MM.1S (cell line): ENCODE results near the gene CORO1C.

Experiments
- DNase-seq: peaks from one replicate; pipeline ENCODE4 v3.0.0-alpha.2; 2015
- H2AFZ ChIP-seq: fragments of 300-600 bp; sonication (generic); 2 replicates; pipeline ENCODE4 v1.6.0; 2016; ENCODE audit warnings: antibody characterized with exemption, low read length
- H3F3A ChIP-seq: fragments of 300-600 bp; sonication (generic); 2 replicates; pipeline ENCODE4 v1.6.1; 2016; ENCODE audit warnings: mild to moderate bottlenecking, antibody characterized with exemption, low read length, moderate library complexity, mixed read lengths; ENCODE audit not compliant: insufficient read depth
- H3K27ac ChIP-seq: fragments of 300-600 bp; sonication (generic); 2 replicates; pipeline ENCODE4 v1.5.1; 2016; ENCODE audit warnings: mild to moderate bottlenecking, low read length
- H3K27me3 ChIP-seq: fragments of 300-600 bp; sonication (generic); replicated peaks from 2 replicates; pipeline ENCODE4 v1.6.0; 2016; ENCODE audit warnings: low read length; ENCODE audit not compliant: insufficient read depth
- H3K36me3 ChIP-seq: fragments of 300-600 bp; sonication (generic); replicated peaks from 2 replicates; pipeline ENCODE4 v1.6.1; 2016; ENCODE audit warnings: mild to moderate bottlenecking, low read length, mixed read lengths; ENCODE audit not compliant: insufficient read depth
- H3K4me1 ChIP-seq: fragments of 300-600 bp; sonication (generic); 2 replicates; pipeline ENCODE4 v1.6.1; 2016; ENCODE audit warnings: low read length, mixed read lengths
- H3K4me2 ChIP-seq: fragments of 300-600 bp; sonication (generic); 2 replicates; pipeline ENCODE4 v1.6.0; 2016; ENCODE audit warnings: low read depth, low read length
- H3K4me3 ChIP-seq: fragments of 300-600 bp; sonication (generic); 2 replicates; pipeline ENCODE4 v1.5.1; 2016; ENCODE audit warnings: low read length, mixed read lengths
- H3K79me2 ChIP-seq: fragments of 300-600 bp; sonication (generic); 2 replicates; pipeline ENCODE4 v1.6.1; 2016; ENCODE audit warnings: mixed run types, low read length, mixed read lengths
- H3K9ac ChIP-seq: fragments of 300-600 bp; sonication (generic); 2 replicates; pipeline ENCODE4 v1.6.1; 2016; ENCODE audit warnings: low read length, mixed read lengths
- H3K9me2 ChIP-seq: fragments of 300-600 bp; sonication (generic); replicated peaks from 2 replicates; pipeline ENCODE4 v1.6.1; 2016; ENCODE audit warnings: mild to moderate bottlenecking, low read length, mixed read lengths; ENCODE audit not compliant: insufficient read depth
- H3K9me3 ChIP-seq: fragments of 300-600 bp; sonication (generic); replicated peaks from 2 replicates; pipeline ENCODE4 v1.6.1; 2016; ENCODE audit warnings: mild to moderate bottlenecking, low read length, mixed read lengths; ENCODE audit not compliant: insufficient read depth
- H4K20me1 ChIP-seq: fragments of 300-600 bp; sonication (generic); 2 replicates; pipeline ENCODE4 v1.6.1; 2016; ENCODE audit warnings: mild to moderate bottlenecking, low read length, moderate library complexity, mixed read lengths; ENCODE audit not compliant: insufficient read depth
- CTCF ChIP-seq: fragments of 300-600 bp; sonication (generic); IDR thresholded peaks from 2 replicates; pipeline ENCODE4 v1.5.1; 2016; ENCODE audit warnings: antibody characterized with exemption, low read length, mixed read lengths
- EZH2 ChIP-seq: fragments of 300-600 bp; sonication (generic); optimal IDR thresholded peaks from 2 replicates; pipeline ENCODE3; 2017; ENCODE audit warnings: low read depth, mild to moderate bottlenecking, antibody characterized with exemption, low read length, mixed read lengths
- EZH2phosphoT487 ChIP-seq: fragments of 300-600 bp; sonication (generic); IDR thresholded peaks from 2 replicates; pipeline ENCODE4 v1.6.1; 2018; ENCODE audit warnings: antibody characterized with exemption, low read length

The CORO1C gene

GRCh38 chr12:108747563-108747962 is 16.2 kb upstream of the CORO1C start:
- Histone ChIP-seq H3K79me2 (no peaks in the 10 kb centered on the region), H3K36me3 (no peaks in the 10 kb centered on the region), H3K9me2 (no peaks in the 10 kb centered on the region), H3K9ac (no peak overlapping the region), H2AFZ (no peak overlapping the region), H4K20me1 (no peaks in the 10 kb centered on the region), H3F3A (no peaks in the 10 kb centered on the region), H3K27ac (no peak overlapping the region), H3K4me2 (no peak overlapping the region), H3K4me1 (no peaks in the 10 kb centered on the region), H3K9me3 (no peaks in the 10 kb centered on the region), H3K4me3 (no peak overlapping the region), H3K27me3 (no peaks in the 10 kb centered on the region)
- DNase-seq: no peak
- TF ChIP-seq CTCF (no peak), EZH2 (no peak), EZH2phosphoT487 (no peak)

GRCh38 chr12:108745641-108746040 is 14.3 kb upstream of the CORO1C start:
- TF ChIP-seq EZH2 (no peak), CTCF (no peak), EZH2phosphoT487 (no peak)
- H3K9me2 ChIP-seq: no peaks in the 10 kb centered on the region
- no peaks in the 10 kb centered on the region for H3K36me3 ChIP-seq
- no peak overlapping the region for H3K9ac ChIP-seq
- no peaks in the 10 kb centered on the region for H3K27me3 ChIP-seq
- no peaks in the 10 kb centered on the region for H3K9me3 ChIP-seq
- DNase-seq: no peak
- no peak overlapping the region for H3K4me3 ChIP-seq
- no peak overlapping the region for H2AFZ ChIP-seq
- H3K79me2 ChIP-seq: no peaks in the 10 kb centered on the region
- H3K4me2 ChIP-seq: no peak overlapping the region
- H3K4me1 ChIP-seq: no peaks in the 10 kb centered on the region
- H3F3A ChIP-seq: no peaks in the 10 kb centered on the region
- no peaks in the 10 kb centered on the region for H4K20me1 ChIP-seq
- no peak overlapping the region for H3K27ac ChIP-seq

GRCh38 chr12:108744021-108744897 is 12.9 kb upstream of the CORO1C start:
- H3K27me3 ChIP-seq: no peaks in the 10 kb centered on the region
- H4K20me1 ChIP-seq: no peaks in the 10 kb centered on the region
- H3K36me3 ChIP-seq: no peaks in the 10 kb centered on the region
- H3K27ac ChIP-seq: no peak overlapping the region
- H3K4me1 ChIP-seq: no peaks in the 10 kb centered on the region
- H3F3A ChIP-seq: no peaks in the 10 kb centered on the region
- no peak overlapping the region for H3K9ac ChIP-seq
- no peaks in the 10 kb centered on the region for H3K9me2 ChIP-seq
- no peak overlapping the region for H3K4me2 ChIP-seq
- H2AFZ ChIP-seq: no peak overlapping the region
- no peaks in the 10 kb centered on the region for H3K9me3 ChIP-seq
- H3K79me2 ChIP-seq: no peaks in the 10 kb centered on the region
- no peak for DNase-seq
- TF ChIP-seq CTCF (no peak), EZH2phosphoT487 (no peak), EZH2 (no peak)
- no peak overlapping the region for H3K4me3 ChIP-seq
